Stimulated activated CD4-positive, alpha-beta T cell treated with anti-CD3 and anti-CD28 coated beads, Interleukin-4, amount 100 ng/mL, for 48 hours (primary cell): ENCODE data around the gene RMDN3.

Experiments used
- DNase-seq, 2 donors: peaks; one replicate each; pipeline ENCODE4 v3.0.0-alpha.2; 2020; ENCODE audit warnings: low read depth in 2 of 2

Gene RMDN3

GRCh38 chr15:40754883-40755811 is at the start of gene RMDN3:
RMDN3 (minus strand) TSS chr15:40755254; CDS start chr15:40754783, 471 bp downstream.
- DNase-seq, result peak; percentile 91 to 94

GRCh38 chr15:40803688-40804087 is 48.6 kb upstream of the RMDN3 start:
- DNase-seq, result no peak

- DNase-seq, result no peak
These were observed 48.0 kb upstream of the RMDN3 start for GRCh38 chr15:40803076-40803475.

GRCh38 chr15:40799523-40799922 is 44.5 kb upstream of the RMDN3 start:
- DNase-seq, result no peak

- no peak for DNase-seq
These were observed 41.5 kb upstream of the RMDN3 start for GRCh38 chr15:40796512-40796911.

GRCh38 chr15:40796041-40796440 is 41.0 kb upstream of the RMDN3 start:
- no peak for DNase-seq

GRCh38 chr15:40793216-40793989 is 38.3 kb upstream of the RMDN3 start:
- DNase-seq, result peak in 1 of 2 donors; percentile 43

- DNase-seq, result no peak
These were observed 37.3 kb upstream of the RMDN3 start for GRCh38 chr15:40792394-40792793.

GRCh38 chr15:40790718-40791117 is 35.7 kb upstream of the RMDN3 start:
- no peak for DNase-seq

GRCh38 chr15:40789999-40790398 is 34.9 kb upstream of the RMDN3 start:
- DNase-seq, result no peak

- no peak for DNase-seq
These were observed 34.1 kb upstream of the RMDN3 start for GRCh38 chr15:40789119-40789518.

GRCh38 chr15:40787991-40788390 is 32.9 kb upstream of the RMDN3 start:
- DNase-seq, result no peak

- DNase-seq, result peak; percentile 38 to 53
These were observed 32.3 kb upstream of the RMDN3 start for GRCh38 chr15:40787344-40787841.

GRCh38 chr15:40785814-40786213 is 30.8 kb upstream of the RMDN3 start:
- no peak for DNase-seq

- DNase-seq, result no peak
These were observed 30.1 kb upstream of the RMDN3 start for GRCh38 chr15:40785164-40785563.

GRCh38 chr15:40782609-40783227 is 27.7 kb upstream of the RMDN3 start:
- DNase-seq, result peak; percentile 62 to 68

- DNase-seq, result no peak
These were observed 21.6 kb upstream of the RMDN3 start for GRCh38 chr15:40776537-40777141.

GRCh38 chr15:40775740-40776536 is 20.9 kb upstream of the RMDN3 start:
- no peak for DNase-seq

GRCh38 chr15:40775007-40775406 is 20.0 kb upstream of the RMDN3 start:
- no peak for DNase-seq

- DNase-seq, result no peak
These were observed 18.8 kb upstream of the RMDN3 start for GRCh38 chr15:40773902-40774301.

- DNase-seq, result no peak
These were observed 18.4 kb upstream of the RMDN3 start for GRCh38 chr15:40773496-40773895.
